BJ (cell line): ENCODE measurements around the gene TMEM40. TPM values are rescaled to one million over a fixed set of nuclear protein-coding genes. Genes with fewer than 3 reads are reported as not detected.

Experiments used
- CTCF ChIA-PET: fragments of 350-600 bp; formaldehyde crosslinking; extraction: SDS; loops from one replicate; lab custom pipeline; 2021; ENCODE audit warnings: antibody characterized with exemption, inconsistent platforms; lab: Yijun Ruan, JAX
- POLR2A ChIA-PET: fragments of 300-600 bp; sonication (Branson Sonifier 250); formaldehyde crosslinking; extraction: SDS; loops from one replicate; lab custom pipeline; 2021; ENCODE audit warnings: antibody characterized with exemption; lab: Charles Lee
- DNase-seq: peaks from one replicate; pipeline ENCODE4 v3.0.0-alpha.2; 2011; ENCODE audit warnings: low read depth
- H3K27me3 ChIP-seq: 2 replicates; pipeline ENCODE4 v1.6.0; 2011; ENCODE audit warnings: low read length; ENCODE audit not compliant: control insufficient read depth, insufficient read depth
- H3K36me3 ChIP-seq: 2 replicates; pipeline ENCODE4 v1.5.1; 2011; ENCODE audit warnings: low read length; ENCODE audit not compliant: control insufficient read depth, insufficient read depth
- H3K4me3 ChIP-seq: 2 replicates; pipeline ENCODE4 v1.5.1; 2011; ENCODE audit warnings: low read depth, mild to moderate bottlenecking, control low read depth, low read length
- polyA plus RNA-seq: library from polyadenylated mRNA; depleted of rRNA; stranded (reverse); fragments of >200 nt; gene quantifications from 2 replicates; pipeline ENCODE4 v1.2.3, GENCODE V29; 2011
- TF ChIP-seq, protein P1 (sequence below): IDR thresholded peaks from 2 replicates; pipeline ENCODE4 v1.5.1; 2011; ENCODE audit warnings: low read depth, mild to moderate bottlenecking, control low read depth, inconsistent platforms, low read length, moderate library complexity; ENCODE audit not compliant: insufficient read depth

Gene TMEM40
- polyA plus RNA-seq, 1 experiment, result 0.52 TPM

DNA sequence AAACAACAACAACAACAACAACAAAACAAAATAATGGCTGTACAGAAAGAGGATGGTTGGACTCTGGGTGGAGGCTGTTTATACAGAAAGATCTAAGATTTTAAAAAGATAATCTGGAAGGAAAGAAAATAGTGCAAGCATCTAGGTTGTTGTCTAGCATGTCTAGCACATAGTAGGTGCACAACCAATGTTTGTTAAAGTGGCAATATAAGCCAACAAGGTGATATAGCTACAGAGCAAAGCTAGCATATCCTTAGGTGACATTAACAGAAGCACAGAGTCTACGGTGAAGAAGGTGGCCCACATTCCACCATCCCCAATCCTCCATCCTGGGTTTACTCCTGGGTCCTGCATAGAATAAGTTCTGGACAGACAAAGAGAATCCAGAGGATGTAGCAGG is 4.7 kb downstream of the TMEM40 start:
- POLR2A ChIA-PET, result no interaction called here
- CTCF ChIA-PET, result interaction anchor here (0.9 kb wide), 2 partner anchors 9 to 56 kb away, joined by 3 read pairs; no protein-coding TSS in a partner anchor
- H3K36me3 ChIP-seq, result no peaks in the 10 kb centered on the region
- no peaks in the 10 kb centered on the region for H3K27me3 ChIP-seq
- DNase-seq, result no peak
- TF ChIP-seq, protein P1, sequence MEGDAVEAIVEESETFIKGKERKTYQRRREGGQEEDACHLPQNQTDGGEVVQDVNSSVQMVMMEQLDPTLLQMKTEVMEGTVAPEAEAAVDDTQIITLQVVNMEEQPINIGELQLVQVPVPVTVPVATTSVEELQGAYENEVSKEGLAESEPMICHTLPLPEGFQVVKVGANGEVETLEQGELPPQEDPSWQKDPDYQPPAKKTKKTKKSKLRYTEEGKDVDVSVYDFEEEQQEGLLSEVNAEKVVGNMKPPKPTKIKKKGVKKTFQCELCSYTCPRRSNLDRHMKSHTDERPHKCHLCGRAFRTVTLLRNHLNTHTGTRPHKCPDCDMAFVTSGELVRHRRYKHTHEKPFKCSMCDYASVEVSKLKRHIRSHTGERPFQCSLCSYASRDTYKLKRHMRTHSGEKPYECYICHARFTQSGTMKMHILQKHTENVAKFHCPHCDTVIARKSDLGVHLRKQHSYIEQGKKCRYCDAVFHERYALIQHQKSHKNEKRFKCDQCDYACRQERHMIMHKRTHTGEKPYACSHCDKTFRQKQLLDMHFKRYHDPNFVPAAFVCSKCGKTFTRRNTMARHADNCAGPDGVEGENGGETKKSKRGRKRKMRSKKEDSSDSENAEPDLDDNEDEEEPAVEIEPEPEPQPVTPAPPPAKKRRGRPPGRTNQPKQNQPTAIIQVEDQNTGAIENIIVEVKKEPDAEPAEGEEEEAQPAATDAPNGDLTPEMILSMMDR, result no peak
- no peak overlapping the region for H3K4me3 ChIP-seq

DNA sequence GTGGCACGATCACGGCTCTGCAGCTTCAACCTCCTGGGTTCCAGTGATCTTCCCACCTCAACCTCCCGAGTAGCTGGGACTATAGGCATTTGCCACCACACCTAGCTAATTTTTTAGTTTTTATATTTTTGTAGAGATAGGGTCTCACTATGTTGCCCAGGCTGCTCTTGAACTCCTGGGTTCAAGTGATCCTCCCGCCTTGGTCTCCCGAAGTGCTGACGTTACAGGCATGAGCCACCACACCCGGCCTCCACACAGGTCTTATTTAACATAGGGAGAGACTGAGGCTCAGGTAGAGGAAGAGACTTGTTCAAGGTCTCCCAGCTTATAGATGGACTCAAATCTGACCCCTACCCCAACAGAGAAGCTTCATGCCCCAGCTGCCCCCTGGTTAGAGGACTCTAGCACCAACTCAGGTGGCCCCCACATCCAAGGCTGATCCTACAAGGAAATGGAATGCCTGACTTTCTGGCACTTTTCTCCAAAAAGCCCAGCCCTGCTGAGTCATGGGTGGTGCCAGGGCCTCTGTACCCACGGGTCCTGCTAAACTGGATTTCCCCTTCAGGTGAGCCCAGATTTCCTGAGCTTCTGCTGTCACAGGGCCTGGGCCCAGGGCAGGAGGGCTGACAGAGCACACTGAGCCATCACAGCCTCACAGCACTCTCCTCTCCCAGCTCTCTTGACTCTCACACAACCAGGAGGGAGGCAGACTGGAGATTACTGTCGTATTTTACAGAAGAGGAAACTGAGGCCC is 5.6 kb downstream of the TMEM40 start:
- Histone ChIP-seq H3K36me3 (no peaks in the 10 kb centered on the region), H3K27me3 (no peaks in the 10 kb centered on the region), H3K4me3 (no peak overlapping the region)
- CTCF ChIA-PET, result interaction anchor here (0.9 kb wide), 2 partner anchors 10 to 34 kb away, joined by 3 to 5 read pairs; no protein-coding TSS in a partner anchor
- TF ChIP-seq, protein P1, result no peak
- POLR2A ChIA-PET, result interaction anchor here (0.8 kb wide), 1 partner anchor 79 kb away, joined by 4 read pairs; no protein-coding TSS in a partner anchor
- no peak for DNase-seq

DNA sequence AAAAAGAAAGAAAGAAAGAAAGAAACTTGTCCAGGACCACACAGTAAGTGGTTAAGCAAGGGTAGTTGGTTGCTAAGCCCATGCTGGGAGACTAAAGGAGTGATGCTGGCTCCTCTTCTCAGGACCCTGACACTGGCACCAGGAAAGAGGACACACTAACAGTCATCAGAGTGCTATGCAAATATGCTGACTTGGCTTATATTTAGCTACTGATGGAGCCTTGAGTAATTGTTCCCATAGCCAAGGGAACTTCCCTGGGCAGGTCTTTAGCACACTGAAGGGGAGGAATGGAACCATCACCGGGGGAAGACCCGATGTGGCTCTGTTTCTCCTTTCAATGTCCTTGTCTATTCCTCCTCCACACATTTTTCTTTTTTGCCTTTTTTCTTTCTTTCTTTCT is 6.2 kb downstream of the TMEM40 start:
- CTCF ChIA-PET, result interaction anchor here (0.9 to 1.6 kb wide), 2 partner anchors 33 to 35 kb away, joined by 4 to 5 read pairs; no protein-coding TSS in a partner anchor
- DNase-seq, result no peak
- POLR2A ChIA-PET, result interaction anchor here (0.6 to 0.8 kb wide), 2 partner anchors 80 to 269 kb away, joined by 4 read pairs; no protein-coding TSS in a partner anchor
- TF ChIP-seq, protein P1, result no peak
- no peaks in the 10 kb centered on the region for H3K36me3 ChIP-seq
- H3K4me3 ChIP-seq, result no peak overlapping the region
- no peaks in the 10 kb centered on the region for H3K27me3 ChIP-seq

DNA sequence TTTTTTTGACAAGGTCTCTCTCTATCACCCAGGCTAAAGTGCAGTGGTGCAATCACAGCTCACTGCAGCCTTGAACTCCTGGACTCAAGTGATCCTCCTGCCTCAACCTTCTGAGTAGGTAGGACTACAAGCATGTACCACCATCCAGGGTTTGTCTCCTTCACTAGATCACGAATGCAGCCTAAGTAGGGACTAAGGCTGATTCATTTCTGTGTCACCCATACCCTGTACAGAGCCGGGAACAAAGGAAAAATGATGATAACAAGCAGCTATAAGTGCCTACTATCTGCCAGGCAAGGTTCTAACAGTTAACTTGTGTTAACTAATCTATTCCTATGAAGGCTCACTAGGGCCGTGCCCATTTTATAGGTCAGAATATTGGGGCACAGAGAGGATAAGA is 7.0 kb downstream of the TMEM40 start:
- H3K36me3 ChIP-seq, result no peaks in the 10 kb centered on the region
- TF ChIP-seq, protein P1, result no peak
- DNase-seq, result no peak
- POLR2A ChIA-PET, result interaction anchor here (0.6 kb wide), 1 partner anchor 24 kb away, joined by 17 read pairs; no protein-coding TSS in a partner anchor
- no peak overlapping the region for H3K4me3 ChIP-seq
- no peaks in the 10 kb centered on the region for H3K27me3 ChIP-seq
- CTCF ChIA-PET, result interaction anchor here (1.0 to 1.6 kb wide), 2 partner anchors 8 to 32 kb away, joined by 3 to 4 read pairs; no protein-coding TSS in a partner anchor

DNA sequence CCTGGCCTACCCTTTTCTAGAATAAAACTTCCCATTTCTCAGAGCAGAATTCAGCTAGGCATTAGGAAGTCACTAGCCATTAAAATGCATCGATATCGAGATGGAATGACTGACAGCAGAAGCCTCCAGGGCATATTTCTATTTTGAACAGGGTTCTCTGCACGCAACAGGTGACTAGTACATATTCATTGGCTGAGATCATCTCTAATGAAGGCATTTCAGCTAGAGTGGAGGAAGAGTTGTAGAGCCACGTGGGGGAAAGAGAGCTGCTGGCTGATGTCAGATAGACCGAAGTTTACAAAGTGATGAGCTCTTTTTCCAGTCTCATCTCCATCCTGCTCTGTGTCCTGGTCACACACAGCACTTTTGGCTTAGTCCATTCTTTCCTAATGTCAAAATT is 7.5 kb downstream of the TMEM40 start:
- POLR2A ChIA-PET, result interaction anchor here (0.6 kb wide), 1 partner anchor 23 kb away, joined by 17 read pairs; no protein-coding TSS in a partner anchor
- no peak for DNase-seq
- CTCF ChIA-PET, result interaction anchor here (1.0 to 1.6 kb wide), 2 partner anchors 9 to 31 kb away, joined by 3 to 4 read pairs; no protein-coding TSS in a partner anchor

More for the DNA sequence above, 7.5 kb downstream of the TMEM40 start:
- peaks cover 2% of the 10 kb centered on the region; the same call in 1 of the 2 replicates for H3K27me3 ChIP-seq
- H3K4me3 ChIP-seq, result no peak overlapping the region
- TF ChIP-seq, protein P1, result no peak
- no peaks in the 10 kb centered on the region for H3K36me3 ChIP-seq
